ENCODE data around the gene LGALS4.

Gene LGALS4

GRCh38 chr19:38836983-38837626, 24.4 kb upstream of the LGALS4 start:
- Histone ChIP-seq H3K4me3 (ENCODE audit: low read depth, low read length) (no peak overlapping the region), H3K27me3 (replicated peaks) (no peaks in the 10 kb centered on the region), H3K36me3 (replicated peaks) (peaks cover 64% of the 10 kb centered on the region), H3K27ac (no peak overlapping the region)
- DNase-seq, result no peak
- TF ChIP-seq CTCF (IDR thresholded peaks at IDR 0.05; ENCODE audit: low read depth, low read length, missing control alignments), result no peak
- in situ Hi-C loops (cut with HindIII; ENCODE audit: low pct_ligation_motif_present, low sequenced_read_pairs), result no loop called here

GRCh38 chr19:38836159-38836982, 23.6 kb upstream of the LGALS4 start:
- Histone ChIP-seq H3K27ac (no peak overlapping the region), H3K4me3 (ENCODE audit: low read depth, low read length) (no peak overlapping the region), H3K27me3 (replicated peaks) (no peaks in the 10 kb centered on the region), H3K36me3 (replicated peaks) (peaks cover 57% of the 10 kb centered on the region)
- no peak for DNase-seq
- in situ Hi-C loops (cut with HindIII; ENCODE audit: low pct_ligation_motif_present, low sequenced_read_pairs), result no loop called here
- no peak for TF ChIP-seq CTCF (IDR thresholded peaks at IDR 0.05; ENCODE audit: low read depth, low read length, missing control alignments)

GRCh38 chr19:38834590-38834989, 21.8 kb upstream of the LGALS4 start:
- H3K27ac ChIP-seq, result no peak overlapping the region
- H3K36me3 ChIP-seq (replicated peaks), result peaks cover 41% of the 10 kb centered on the region
- no peak overlapping the region for H3K4me3 ChIP-seq (ENCODE audit: low read depth, low read length)
- no peak for TF ChIP-seq CTCF (IDR thresholded peaks at IDR 0.05; ENCODE audit: low read depth, low read length, missing control alignments)
- no peak for DNase-seq
- H3K27me3 ChIP-seq (replicated peaks), result no peaks in the 10 kb centered on the region
- in situ Hi-C loops (cut with HindIII; ENCODE audit: low pct_ligation_motif_present, low sequenced_read_pairs), result no loop called here

- no peak for DNase-seq
- no peak for TF ChIP-seq CTCF (IDR thresholded peaks at IDR 0.05; ENCODE audit: low read depth, low read length, missing control alignments)
- in situ Hi-C loops (cut with HindIII; ENCODE audit: low pct_ligation_motif_present, low sequenced_read_pairs), result no loop called here
- no peak overlapping the region for H3K27ac ChIP-seq
- H3K36me3 ChIP-seq (replicated peaks), result peaks cover 37% of the 10 kb centered on the region
- no peak overlapping the region for H3K4me3 ChIP-seq (ENCODE audit: low read depth, low read length)
- no peaks in the 10 kb centered on the region for H3K27me3 ChIP-seq (replicated peaks)
These were observed 21.4 kb upstream of the LGALS4 start for GRCh38 chr19:38834104-38834490.

GRCh38 chr19:38833092-38833425, 20.3 kb upstream of the LGALS4 start:
- H3K27me3 ChIP-seq (replicated peaks), result no peaks in the 10 kb centered on the region
- no peak overlapping the region for H3K4me3 ChIP-seq (ENCODE audit: low read depth, low read length)
- no peak for DNase-seq
- H3K36me3 ChIP-seq (replicated peaks), result peaks cover 26% of the 10 kb centered on the region
- no peak overlapping the region for H3K27ac ChIP-seq
- no peak for TF ChIP-seq CTCF (IDR thresholded peaks at IDR 0.05; ENCODE audit: low read depth, low read length, missing control alignments)
- in situ Hi-C loops (cut with HindIII; ENCODE audit: low pct_ligation_motif_present, low sequenced_read_pairs), result no loop called here
